ENCODE measurements around the gene PLK3. TPM values are rescaled to one million over a fixed set of nuclear protein-coding genes. Genes with fewer than 3 reads are reported as not detected.

The PLK3 gene
- total RNA-seq, 4 donors from 2014 or later: 27.6 to 156 (median 73.9) TPM

DNA sequence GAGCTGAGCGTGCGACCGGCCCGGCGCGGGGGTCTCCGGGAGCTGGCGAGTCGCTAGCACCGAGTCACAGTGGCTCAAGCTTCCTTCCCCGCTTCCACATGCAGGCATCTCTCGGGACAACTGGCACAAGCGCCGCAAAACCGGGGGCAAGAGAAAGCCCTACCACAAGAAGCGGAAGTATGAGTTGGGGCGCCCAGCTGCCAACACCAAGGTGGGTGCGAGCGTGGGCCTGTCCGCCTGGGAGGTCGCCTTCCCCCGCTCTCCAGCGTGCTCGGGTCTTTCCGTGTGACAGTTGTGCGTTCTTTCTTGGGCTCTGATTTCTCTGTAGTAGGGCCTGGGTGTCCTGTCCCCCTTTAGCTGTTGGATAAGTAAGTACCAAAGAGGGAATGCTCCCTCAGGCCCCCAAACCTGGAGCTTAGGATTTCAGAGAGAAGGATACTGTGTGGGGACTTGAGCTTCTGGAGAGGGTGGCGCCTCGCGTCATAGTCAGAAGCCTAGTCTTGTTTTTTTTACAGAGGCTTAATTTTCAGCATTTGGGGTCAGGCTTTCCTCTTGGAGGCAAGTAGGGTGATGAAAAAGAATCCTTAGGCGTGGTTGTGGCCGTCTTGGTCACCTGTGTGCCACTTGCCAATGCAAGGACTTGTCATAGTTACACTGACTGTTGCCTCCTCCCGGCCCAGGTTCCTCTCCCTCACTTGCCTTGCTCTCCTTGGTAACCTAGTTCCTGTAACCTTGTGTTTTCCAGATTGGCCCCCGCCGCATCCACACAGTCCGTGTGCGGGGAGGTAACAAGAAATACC is 24.0 kb upstream of the PLK3 start:
- no peak for DNase-seq (ENCODE audit: low spot score)
- TF ChIP-seq, protein P1, sequence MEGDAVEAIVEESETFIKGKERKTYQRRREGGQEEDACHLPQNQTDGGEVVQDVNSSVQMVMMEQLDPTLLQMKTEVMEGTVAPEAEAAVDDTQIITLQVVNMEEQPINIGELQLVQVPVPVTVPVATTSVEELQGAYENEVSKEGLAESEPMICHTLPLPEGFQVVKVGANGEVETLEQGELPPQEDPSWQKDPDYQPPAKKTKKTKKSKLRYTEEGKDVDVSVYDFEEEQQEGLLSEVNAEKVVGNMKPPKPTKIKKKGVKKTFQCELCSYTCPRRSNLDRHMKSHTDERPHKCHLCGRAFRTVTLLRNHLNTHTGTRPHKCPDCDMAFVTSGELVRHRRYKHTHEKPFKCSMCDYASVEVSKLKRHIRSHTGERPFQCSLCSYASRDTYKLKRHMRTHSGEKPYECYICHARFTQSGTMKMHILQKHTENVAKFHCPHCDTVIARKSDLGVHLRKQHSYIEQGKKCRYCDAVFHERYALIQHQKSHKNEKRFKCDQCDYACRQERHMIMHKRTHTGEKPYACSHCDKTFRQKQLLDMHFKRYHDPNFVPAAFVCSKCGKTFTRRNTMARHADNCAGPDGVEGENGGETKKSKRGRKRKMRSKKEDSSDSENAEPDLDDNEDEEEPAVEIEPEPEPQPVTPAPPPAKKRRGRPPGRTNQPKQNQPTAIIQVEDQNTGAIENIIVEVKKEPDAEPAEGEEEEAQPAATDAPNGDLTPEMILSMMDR (IDR thresholded peaks at IDR 0.05): no peak
- peak; percentile 5 for ATAC-seq (ENCODE audit: low FRiP score)

DNA sequence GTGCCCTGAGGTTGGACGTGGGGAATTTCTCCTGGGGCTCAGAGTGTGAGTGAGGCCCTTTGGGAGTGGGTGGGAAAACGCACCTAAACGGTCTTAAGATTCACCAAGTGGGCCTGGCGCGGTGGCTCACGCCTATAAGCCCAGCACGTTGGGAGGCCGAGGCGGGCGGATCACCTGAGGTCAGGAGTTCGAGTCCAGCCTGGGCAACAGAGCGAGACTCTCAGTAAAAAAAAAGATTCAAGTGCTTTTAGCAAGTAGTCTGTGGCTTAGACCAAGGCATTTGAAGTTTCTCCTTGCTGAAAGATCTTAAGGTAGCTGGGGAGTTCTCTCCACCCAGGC is 23.5 kb upstream of the PLK3 start:
- DNase-seq (ENCODE audit: low spot score) (no peak), ATAC-seq (ENCODE audit: low FRiP score) (no peak)
- TF ChIP-seq, protein P1 (IDR thresholded peaks at IDR 0.05): no peak

DNA sequence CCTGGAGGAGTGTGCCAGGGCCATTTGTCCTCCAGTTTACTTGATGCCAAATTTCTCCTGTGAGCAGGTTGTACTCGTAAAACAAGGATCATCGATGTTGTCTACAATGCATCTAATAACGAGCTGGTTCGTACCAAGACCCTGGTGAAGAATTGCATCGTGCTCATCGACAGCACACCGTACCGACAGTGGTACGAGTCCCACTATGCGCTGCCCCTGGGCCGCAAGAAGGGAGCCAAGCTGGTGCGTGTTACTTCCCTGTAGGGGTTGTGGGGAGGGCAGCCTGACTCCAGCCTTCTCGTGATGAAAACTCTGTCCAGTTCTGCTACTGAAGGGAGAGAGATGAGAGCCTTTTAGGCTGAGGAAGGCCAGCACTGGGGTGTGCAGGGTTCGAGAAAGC is 22.6 kb upstream of the PLK3 start:
- ATAC-seq (ENCODE audit: low FRiP score) (no peak), DNase-seq (ENCODE audit: low spot score) (no peak)
- TF ChIP-seq, protein P1 (IDR thresholded peaks at IDR 0.05): no peak

DNA sequence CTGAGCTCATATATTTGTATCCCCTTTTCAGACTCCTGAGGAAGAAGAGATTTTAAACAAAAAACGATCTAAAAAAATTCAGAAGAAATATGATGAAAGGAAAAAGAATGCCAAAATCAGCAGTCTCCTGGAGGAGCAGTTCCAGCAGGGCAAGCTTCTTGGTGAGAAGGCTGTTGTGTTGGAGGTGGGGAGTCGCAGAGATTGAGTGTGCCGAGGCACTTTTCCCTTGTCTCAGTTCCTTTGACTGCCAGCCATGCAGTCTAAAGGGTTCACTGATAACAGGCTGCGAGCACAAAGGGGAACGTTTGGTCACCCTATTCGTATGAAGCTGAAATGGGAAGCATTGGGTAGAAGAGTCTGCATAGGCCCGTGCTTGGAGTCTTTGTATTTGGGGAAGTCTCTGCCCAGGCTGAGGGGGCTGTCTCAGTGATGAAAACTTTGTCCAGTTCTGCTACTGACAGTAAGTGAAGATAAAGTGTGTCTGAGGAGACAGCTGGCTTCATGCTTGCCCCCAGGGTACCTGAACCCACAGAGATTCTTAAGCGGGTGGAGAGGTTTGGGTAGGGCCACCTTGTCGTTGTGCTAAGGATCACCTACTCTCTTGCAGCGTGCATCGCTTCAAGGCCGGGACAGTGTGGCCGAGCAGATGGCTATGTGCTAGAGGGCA is 22.1 kb upstream of the PLK3 start:
- TF ChIP-seq, protein P1 (IDR thresholded peaks at IDR 0.05): no peak
- DNase-seq (ENCODE audit: low spot score) (no peak), ATAC-seq (ENCODE audit: low FRiP score) (no peak)

DNA sequence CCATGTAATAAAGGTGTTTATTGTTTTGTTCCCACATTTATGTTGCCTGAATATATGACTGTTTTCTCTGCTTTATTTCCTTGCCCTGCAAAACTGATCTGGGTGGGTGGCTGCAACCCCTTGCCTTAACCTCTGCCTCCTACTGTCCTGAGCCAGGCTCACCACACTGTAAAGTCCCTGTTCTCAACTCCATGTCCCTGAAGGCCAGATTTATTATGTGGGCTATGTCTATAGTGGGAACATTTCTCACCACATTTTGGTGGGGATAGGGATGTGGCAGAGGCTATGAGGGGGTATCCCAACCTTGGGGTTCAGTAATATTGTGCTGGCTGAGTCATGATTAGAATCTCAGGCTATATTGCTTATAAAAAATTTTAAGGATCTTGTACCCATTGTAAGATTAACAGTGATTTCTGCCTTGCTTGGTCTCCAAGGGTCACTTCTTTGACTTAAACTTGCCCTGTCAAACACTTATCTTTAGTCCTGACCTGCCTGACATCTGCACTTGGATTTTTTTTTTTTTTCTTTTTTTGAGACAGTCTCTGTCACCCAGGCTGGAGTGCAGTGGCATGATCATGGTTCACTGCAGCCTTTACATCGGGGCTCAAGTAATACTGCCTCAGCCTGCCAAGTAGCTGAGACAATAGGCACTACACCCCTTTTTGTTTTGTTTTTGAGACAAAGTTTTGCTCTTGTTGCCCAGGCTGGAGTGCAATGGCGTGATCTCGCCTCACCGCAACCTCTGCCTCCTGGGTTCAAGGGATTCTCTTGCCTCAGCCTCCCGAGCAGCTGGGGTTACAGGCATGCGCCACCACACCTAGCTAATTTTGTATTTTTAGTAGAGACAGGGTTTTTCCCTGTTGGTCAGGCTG is 21.2 kb upstream of the PLK3 start:
- no peak for DNase-seq (ENCODE audit: low spot score)
- TF ChIP-seq, protein P1 (IDR thresholded peaks at IDR 0.05): no peak
- no peak for ATAC-seq (ENCODE audit: low FRiP score)

DNA sequence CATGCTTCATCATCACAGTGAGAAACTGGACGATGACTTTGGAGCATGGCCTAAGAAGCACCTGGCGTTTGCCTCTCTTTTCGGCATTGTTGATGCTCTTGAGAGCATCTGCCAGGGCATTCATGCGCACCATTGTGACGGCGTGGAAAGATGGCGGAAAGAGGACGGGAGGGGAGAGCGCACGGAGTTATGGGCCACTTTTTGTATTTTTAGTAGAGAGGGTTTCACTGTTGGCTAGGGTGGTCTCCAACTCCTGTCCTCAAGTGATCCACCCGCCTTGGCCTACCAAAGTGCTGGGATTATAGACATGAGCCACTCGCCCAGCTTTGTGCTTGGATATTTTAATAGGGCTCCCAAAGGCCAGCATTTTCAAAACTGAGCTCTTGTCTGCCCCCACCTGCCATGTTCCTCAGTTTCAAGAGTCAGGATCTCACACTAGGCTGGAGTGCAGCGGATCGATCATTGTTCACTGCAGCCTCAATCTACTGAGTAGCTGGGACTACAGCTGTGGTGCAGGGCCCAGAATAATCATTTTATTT is 19.5 kb upstream of the PLK3 start:
- DNase-seq (ENCODE audit: low spot score): no peak
- ATAC-seq (ENCODE audit: low FRiP score): no peak
- TF ChIP-seq, protein P1 (IDR thresholded peaks at IDR 0.05): no peak

All from omental fat pad (tissue), 4 donors.